ACC112 (cell line): ENCODE results near the gene FSIP1.

Experiments
- H2AFZ ChIP-seq: fragments of 200-600 bp; sonication (generic); one replicate; pipeline ENCODE4 v1.6.0; 2017; ENCODE audit warnings: antibody characterized with exemption, low read length; ENCODE audit not compliant: unreplicated experiment
- H3K27ac ChIP-seq: fragments of 200-600 bp; sonication (generic); 2 replicates; pipeline ENCODE4 v1.5.1; 2014; ENCODE audit warnings: low read depth, mild to moderate bottlenecking, antibody characterized with exemption, low read length, moderate library complexity
- H3K27me3 ChIP-seq: fragments of 200-600 bp; sonication (generic); 2 replicates; pipeline ENCODE4 v1.6.1; 2014; ENCODE audit warnings: mild to moderate bottlenecking, antibody characterized with exemption, low read length, moderate library complexity, mixed read lengths; ENCODE audit not compliant: insufficient read depth
- H3K36me3 ChIP-seq: fragments of 200-600 bp; sonication (generic); 2 replicates; pipeline ENCODE4 v1.6.1; 2016; ENCODE audit warnings: mild to moderate bottlenecking, antibody characterized with exemption, low read length, moderate library complexity, mixed read lengths; ENCODE audit not compliant: insufficient read depth
- H3K4me1 ChIP-seq: fragments of 200-600 bp; sonication (generic); one replicate; pipeline ENCODE4 v1.6.1; 2016; ENCODE audit warnings: low read length, mixed read lengths; ENCODE audit not compliant: insufficient read depth, unreplicated experiment, control insufficient read depth
- H3K4me3 ChIP-seq: fragments of 200-600 bp; sonication (generic); 2 replicates; pipeline ENCODE4 v1.5.1; 2014; ENCODE audit warnings: mild to moderate bottlenecking, low read depth, low read length
- H3K79me2 ChIP-seq: fragments of 200-600 bp; sonication (generic); one replicate; pipeline ENCODE4 v1.6.0; 2016; ENCODE audit warnings: low read length; ENCODE audit not compliant: control insufficient read depth, unreplicated experiment, insufficient read depth

FSIP1 gene

GRCh38 chr15:39649757-39650156 is 132.9 kb downstream of the FSIP1 start:
- Histone ChIP-seq H3K27me3 (no peaks in the 10 kb centered on the region), H3K4me1 (no peaks in the 10 kb centered on the region), H3K27ac (no peak overlapping the region), H3K79me2 (no peaks in the 10 kb centered on the region), H2AFZ (no peak overlapping the region), H3K4me3 (no peak overlapping the region), H3K36me3 (no peaks in the 10 kb centered on the region)

- no peak overlapping the region for H2AFZ ChIP-seq
- no peaks in the 10 kb centered on the region for H3K79me2 ChIP-seq
- H3K36me3 ChIP-seq = no peaks in the 10 kb centered on the region
- no peak overlapping the region for H3K27ac ChIP-seq
- H3K4me1 ChIP-seq = peaks cover 15% of the 10 kb centered on the region
- H3K4me3 ChIP-seq = no peak overlapping the region
- no peaks in the 10 kb centered on the region for H3K27me3 ChIP-seq
Measured at GRCh38 chr15:39646425-39646824, 136.2 kb downstream of the FSIP1 start.

- Histone ChIP-seq H3K4me1 (peaks cover 19% of the 10 kb centered on the region), H3K4me3 (no peak overlapping the region)
Measured at GRCh38 chr15:39645976-39646257, 136.7 kb downstream of the FSIP1 start.

GRCh38 chr15:39645138-39645975 is 137.3 kb downstream of the FSIP1 start:
- Histone ChIP-seq H3K79me2 (no peaks in the 10 kb centered on the region), H3K4me1 (peaks cover 19% of the 10 kb centered on the region), H3K36me3 (no peaks in the 10 kb centered on the region), H3K4me3 (no peak overlapping the region), H2AFZ (no peak overlapping the region), H3K27me3 (no peaks in the 10 kb centered on the region), H3K27ac (no peak overlapping the region)

More at GRCh38 chr15:39645976-39646257, 136.7 kb downstream of the FSIP1 start:
- Histone ChIP-seq H3K79me2 (no peaks in the 10 kb centered on the region), H3K27me3 (no peaks in the 10 kb centered on the region), H3K27ac (no peak overlapping the region), H2AFZ (no peak overlapping the region), H3K36me3 (no peaks in the 10 kb centered on the region)

GRCh38 chr15:39644136-39644535 is 138.5 kb downstream of the FSIP1 start:
- Histone ChIP-seq H3K4me1 (peaks cover 19% of the 10 kb centered on the region), H2AFZ (no peak overlapping the region), H3K27ac (no peak overlapping the region), H3K4me3 (no peak overlapping the region), H3K27me3 (no peaks in the 10 kb centered on the region), H3K79me2 (no peaks in the 10 kb centered on the region), H3K36me3 (no peaks in the 10 kb centered on the region)

GRCh38 chr15:39643727-39644126 is 138.9 kb downstream of the FSIP1 start:
- H3K79me2 ChIP-seq = no peaks in the 10 kb centered on the region
- H3K27me3 ChIP-seq = no peaks in the 10 kb centered on the region
- H3K27ac ChIP-seq = no peak overlapping the region
- peaks cover 19% of the 10 kb centered on the region for H3K4me1 ChIP-seq
- no peaks in the 10 kb centered on the region for H3K36me3 ChIP-seq
- H3K4me3 ChIP-seq = no peak overlapping the region
- no peak overlapping the region for H2AFZ ChIP-seq

GRCh38 chr15:39642011-39642640 is 140.5 kb downstream of the FSIP1 start:
- Histone ChIP-seq H2AFZ (peak overlapping the region; percentile 91), H3K4me3 (peak overlapping the region; percentile 52), H3K79me2 (no peaks in the 10 kb centered on the region), H3K36me3 (no peaks in the 10 kb centered on the region), H3K27ac (peak overlapping the region; percentile 68), H3K4me1 (peaks cover 19% of the 10 kb centered on the region), H3K27me3 (no peaks in the 10 kb centered on the region)

GRCh38 chr15:39641191-39641889 is 141.3 kb downstream of the FSIP1 start:
- Histone ChIP-seq H3K79me2 (no peaks in the 10 kb centered on the region), H3K36me3 (no peaks in the 10 kb centered on the region), H3K27ac (no peak overlapping the region), H2AFZ (no peak overlapping the region), H3K4me3 (no peak overlapping the region), H3K27me3 (no peaks in the 10 kb centered on the region), H3K4me1 (peaks cover 19% of the 10 kb centered on the region)

- H3K27ac ChIP-seq = no peak overlapping the region
- no peak overlapping the region for H3K4me3 ChIP-seq
- H3K27me3 ChIP-seq = no peaks in the 10 kb centered on the region
- peaks cover 19% of the 10 kb centered on the region for H3K4me1 ChIP-seq
- no peak overlapping the region for H2AFZ ChIP-seq
- no peaks in the 10 kb centered on the region for H3K79me2 ChIP-seq
- H3K36me3 ChIP-seq = no peaks in the 10 kb centered on the region
Measured at GRCh38 chr15:39640665-39641064, 142.0 kb downstream of the FSIP1 start.

- Histone ChIP-seq H3K36me3 (no peaks in the 10 kb centered on the region), H3K27me3 (no peaks in the 10 kb centered on the region)
Measured at GRCh38 chr15:39639037-39639436, 143.6 kb downstream of the FSIP1 start.

More at GRCh38 chr15:39639037-39639436, 143.6 kb downstream of the FSIP1 start:
- H3K27ac ChIP-seq = no peak overlapping the region
- no peaks in the 10 kb centered on the region for H3K79me2 ChIP-seq
- H3K4me1 ChIP-seq = peaks cover 19% of the 10 kb centered on the region
- no peak overlapping the region for H3K4me3 ChIP-seq
- H2AFZ ChIP-seq = no peak overlapping the region
